Panc1 (cell line): Measurements from ENCODE around the gene HVCN1.

ENCODE experiments used
- POLR2AphosphoS5 ChIP-seq: IDR thresholded peaks from 2 replicates; pipeline ENCODE4 v1.6.1; 2012; ENCODE audit warnings: mild to moderate bottlenecking, low read depth, low read length, moderate library complexity
- TCF7L2 ChIP-seq: IDR thresholded peaks from 2 replicates; pipeline ENCODE4 v1.6.1; 2011; ENCODE audit warnings: mild to moderate bottlenecking, low read depth, low read length, inconsistent platforms
- TF ChIP-seq, protein P1 (sequence below): fragments of 450-650 bp; IDR thresholded peaks from 2 replicates; pipeline ENCODE4 v1.5.1; 2017; ENCODE audit warnings: mild to moderate bottlenecking

DNA sequence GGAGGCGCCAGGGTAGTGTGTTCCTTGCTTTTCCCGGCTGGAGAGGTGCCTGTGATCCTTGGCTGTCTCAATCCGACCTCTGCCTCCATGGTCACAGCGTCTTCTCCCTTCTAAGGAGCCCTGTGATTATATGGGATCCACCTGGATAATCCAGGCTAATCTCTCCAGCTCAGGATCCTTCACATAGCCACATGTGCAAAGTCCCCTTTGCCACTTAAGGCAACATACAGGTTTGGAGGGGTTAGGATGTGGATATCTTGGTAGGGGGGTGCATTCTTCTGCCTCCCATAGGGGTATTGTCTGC lies 1.2 kb upstream of the HVCN1 start:
- TF ChIP-seq, protein P1, sequence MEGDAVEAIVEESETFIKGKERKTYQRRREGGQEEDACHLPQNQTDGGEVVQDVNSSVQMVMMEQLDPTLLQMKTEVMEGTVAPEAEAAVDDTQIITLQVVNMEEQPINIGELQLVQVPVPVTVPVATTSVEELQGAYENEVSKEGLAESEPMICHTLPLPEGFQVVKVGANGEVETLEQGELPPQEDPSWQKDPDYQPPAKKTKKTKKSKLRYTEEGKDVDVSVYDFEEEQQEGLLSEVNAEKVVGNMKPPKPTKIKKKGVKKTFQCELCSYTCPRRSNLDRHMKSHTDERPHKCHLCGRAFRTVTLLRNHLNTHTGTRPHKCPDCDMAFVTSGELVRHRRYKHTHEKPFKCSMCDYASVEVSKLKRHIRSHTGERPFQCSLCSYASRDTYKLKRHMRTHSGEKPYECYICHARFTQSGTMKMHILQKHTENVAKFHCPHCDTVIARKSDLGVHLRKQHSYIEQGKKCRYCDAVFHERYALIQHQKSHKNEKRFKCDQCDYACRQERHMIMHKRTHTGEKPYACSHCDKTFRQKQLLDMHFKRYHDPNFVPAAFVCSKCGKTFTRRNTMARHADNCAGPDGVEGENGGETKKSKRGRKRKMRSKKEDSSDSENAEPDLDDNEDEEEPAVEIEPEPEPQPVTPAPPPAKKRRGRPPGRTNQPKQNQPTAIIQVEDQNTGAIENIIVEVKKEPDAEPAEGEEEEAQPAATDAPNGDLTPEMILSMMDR: no peak
- no peak for TF ChIP-seq POLR2AphosphoS5
- TF ChIP-seq TCF7L2: no peak
